Spinal cord (tissue), 10 donors: ENCODE data around the gene CABP7. TPM values are rescaled to one million over a fixed set of nuclear protein-coding genes. Genes with fewer than 3 reads are reported as not detected.

Source experiments
- DNase-seq, 6 donors: peaks; one replicate each; pipeline versions ENCODE4 v3.0.0 to v3.0.0-alpha.2; 2013 to 2015; ENCODE audit warnings: low spot score in 6 of 6, low read depth in 4 of 6
- H3K27ac ChIP-seq: one replicate; pipeline ENCODE4 v1.5.1; 2013; ENCODE audit warnings: low read depth, low read length, control low read depth
- H3K27me3 ChIP-seq: one replicate; pipeline ENCODE4 v1.6.1; 2013; ENCODE audit warnings: low read length; ENCODE audit not compliant: control insufficient read depth, insufficient read depth
- H3K36me3 ChIP-seq: one replicate; pipeline ENCODE4 v1.6.1; 2013; ENCODE audit warnings: low read length; ENCODE audit not compliant: control insufficient read depth, insufficient read depth
- H3K4me1 ChIP-seq: one replicate; pipeline ENCODE4 v1.6.1; 2013; ENCODE audit warnings: low read length; ENCODE audit not compliant: control insufficient read depth, insufficient read depth
- H3K4me3 ChIP-seq: one replicate; pipeline ENCODE4 v1.5.1; 2013; ENCODE audit warnings: low read depth, low read length, control low read depth
- H3K9me3 ChIP-seq: one replicate; pipeline ENCODE4 v1.6.1; 2013; ENCODE audit warnings: low read length; ENCODE audit not compliant: control insufficient read depth, insufficient read depth
- WGBS: methylation state at CpG from one replicate; pipeline ENCODE4 v1.1.5; 2013; ENCODE audit warnings: missing lambda C conversion rate; ENCODE audit not compliant: insufficient coverage; 5-methylcytosine and 5-hydroxymethylcytosine counted together
- polyA plus RNA-seq, 2 donors: library from polyadenylated mRNA; unstranded; fragments of 120-200 nt; gene quantifications; one replicate each; pipeline ENCODE4 v1.2.1, GENCODE V29; 2013; ENCODE audit not compliant: insufficient read length in 2 of 2
- small RNA-seq: library from RNA; depleted of rRNA; stranded (forward); fragments of <200 nt; gene quantifications from one replicate; pipeline ENCODE3, GENCODE V24; 2014; ENCODE audit warnings: low replicate concordance
- total RNA-seq, 2 donors: library from RNA; depleted of rRNA in 1 of 2; stranded (reverse); fragments of 120-200 nt in 1 of 2; fragments of >200 nt in 1 of 2; gene quantifications; one replicate each; pipeline versions ENCODE4 v1.2.3 to v1.2.4, GENCODE V29; 2013 to 2014
- donor health status: healthy.

Gene CABP7
- total and polyA plus RNA-seq, 4 donors: 8.2 to 34.9 (median 25.0) TPM

DNA sequence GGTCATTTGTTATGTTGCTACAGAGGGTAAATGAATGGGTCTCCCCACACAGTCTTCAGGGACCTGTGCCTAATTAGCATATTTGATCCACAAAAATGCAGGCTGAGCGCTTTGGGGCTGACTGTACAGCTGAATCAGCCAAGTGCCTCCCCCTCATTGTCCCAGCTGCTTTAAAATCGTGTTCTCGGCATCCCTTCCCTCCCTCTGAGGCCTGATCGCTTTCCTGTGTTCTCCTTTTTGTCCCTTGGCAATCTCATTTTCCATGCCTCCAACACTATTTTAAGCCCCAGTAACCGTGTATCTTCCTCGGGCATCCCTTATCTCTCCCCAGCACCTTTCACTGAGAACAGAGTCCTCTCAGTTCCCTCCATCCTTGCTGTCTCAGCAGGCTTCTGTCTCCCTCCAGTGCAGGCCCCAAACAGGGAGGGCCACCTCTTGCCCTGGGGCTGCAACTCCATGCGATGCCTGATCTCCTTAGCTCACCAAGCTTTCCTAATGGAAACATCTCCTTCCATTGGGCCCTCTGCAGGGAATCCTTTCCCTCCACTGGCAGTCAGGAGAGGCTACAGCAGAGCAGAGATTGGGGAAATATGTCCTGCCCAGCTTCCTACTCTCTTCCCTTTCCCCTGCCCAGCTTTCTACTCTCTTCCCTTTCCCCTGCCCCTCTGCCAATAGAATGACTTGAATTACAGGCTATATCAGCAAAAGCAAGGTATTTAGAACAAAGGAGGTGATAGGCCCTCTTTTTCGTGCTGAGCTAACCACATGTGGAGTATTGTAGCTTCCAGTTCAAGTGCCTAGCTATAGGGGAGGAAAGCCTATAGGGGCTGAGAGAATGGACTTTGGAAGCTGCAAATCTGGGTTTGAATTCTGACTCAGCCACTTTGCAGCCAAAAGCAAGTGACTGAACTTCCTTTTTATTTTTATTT lies 61.2 kb downstream of the CABP7 start:
- H3K27ac ChIP-seq: no peak overlapping the region
- H3K9me3 ChIP-seq: no peaks in the 10 kb centered on the region
- WGBS: 32% methylated on average over 8 of the region's 8 CpGs
- H3K4me1 ChIP-seq: peaks cover 48% of the 10 kb centered on the region
- H3K36me3 ChIP-seq: no peaks in the 10 kb centered on the region
- H3K4me3 ChIP-seq: no peak overlapping the region
- no peaks in the 10 kb centered on the region for H3K27me3 ChIP-seq
- DNase-seq: peak in 1 of 6 donors; percentile 25

Small RNA genes lying within 50 kb of the gene (small RNA-seq; reads per million reads assigned to genes)
- gene AC004882.2: not detected
- not detected for gene RF00019

Other genes starting within 250 kb of the CABP7 start
- 100 to 1,000 TPM in 1 of 2 donors, 10 to 100 TPM in 1; 20.3 to 109 TPM for gene NEFH, start 239.8 kb upstream of the CABP7 start, total RNA-seq
- gene NEFH, start 239.8 kb upstream of the CABP7 start, polyA plus RNA-seq: 100 to 1,000 TPM; 173 to 175 TPM
- 10 to 100 TPM; 30.5 to 34.2 TPM for gene THOC5, start 166.2 kb upstream of the CABP7 start, total RNA-seq
- 10 to 100 TPM; 19.0 to 34.4 TPM for gene THOC5, start 166.2 kb upstream of the CABP7 start, polyA plus RNA-seq
- gene NIPSNAP1, start 138.9 kb upstream of the CABP7 start, total RNA-seq: 10 to 100 TPM; 64.8 to 94.2 TPM
- gene NIPSNAP1, start 138.9 kb upstream of the CABP7 start, polyA plus RNA-seq: 100 to 1,000 TPM; 121 to 128 TPM
- 10 to 100 TPM; 35.4 to 48.7 TPM for gene NF2, start 116.4 kb upstream of the CABP7 start, total RNA-seq
- 10 to 100 TPM; 36.7 to 42.5 TPM for gene NF2, start 116.4 kb upstream of the CABP7 start, polyA plus RNA-seq
- gene ZMAT5, start 47.0 kb downstream of the CABP7 start, total RNA-seq: 10 to 100 TPM; 13.2 to 32.0 TPM
- gene ZMAT5, start 47.0 kb downstream of the CABP7 start, polyA plus RNA-seq: 10 to 100 TPM; 32.9 to 33.8 TPM
- 100 to 1,000 TPM in 1 of 2 donors, 10 to 100 TPM in 1; 90.9 to 208 TPM for gene UQCR10, start 47.4 kb downstream of the CABP7 start, total RNA-seq
- 100 to 1,000 TPM; 177 to 184 TPM for gene UQCR10, start 47.4 kb downstream of the CABP7 start, polyA plus RNA-seq
- gene ASCC2, start 118.3 kb downstream of the CABP7 start, total RNA-seq: 10 to 100 TPM; 18.5 to 31.8 TPM
- gene ASCC2, start 118.3 kb downstream of the CABP7 start, polyA plus RNA-seq: 10 to 100 TPM; 45.8 to 55.5 TPM
- gene MTMR3, start 163.2 kb downstream of the CABP7 start, total RNA-seq: 10 to 100 TPM; 47.6 to 61.3 TPM
- gene MTMR3, start 163.2 kb downstream of the CABP7 start, polyA plus RNA-seq: 10 to 100 TPM; 50.6 to 52.5 TPM